Measurements from ENCODE around the gene TCEA3. TPM values are rescaled to one million over a fixed set of nuclear protein-coding genes. Genes with fewer than 3 reads are reported as not detected.
A peak's percentile ranks its signal among the peaks of the same experiment; 100 is the strongest.

The TCEA3 gene
- total RNA-seq, 1 donor from 2014 or later: 3.3 TPM

- no peaks in the 10 kb centered on the region for H4K20me1 ChIP-seq (ENCODE audit: insufficient read depth, low read length)
- H3K27me3 ChIP-seq (ENCODE audit: insufficient read depth, low read length): no peaks in the 10 kb centered on the region
- TF ChIP-seq EZH2 (IDR thresholded peaks at IDR 0.05; ENCODE audit: insufficient read depth, low read length): no peak
- peak overlapping the region; percentile 100 for H3K4me2 ChIP-seq (ENCODE audit: low read length)
- peak overlapping the region; percentile 99 for H3K9ac ChIP-seq (ENCODE audit: low read length)
- H3K4me1 Mint-ChIP-seq (ENCODE audit: low read depth, unreplicated experiment): peaks cover 40% of the 10 kb centered on the region
- H3K9me3 Mint-ChIP-seq (ENCODE audit: unreplicated experiment): peaks cover 12% of the 10 kb centered on the region
- peaks cover 9% of the 10 kb centered on the region for H3K36me3 ChIP-seq (ENCODE audit: insufficient read depth, low read length)
- peak overlapping the region; percentile 97 for H3K4me3 Mint-ChIP-seq (ENCODE audit: unreplicated experiment)
- FAIRE-seq (no peak), DNase-seq (ENCODE audit: low read depth) (no peak)
- no peak overlapping the region for H2AFZ ChIP-seq (ENCODE audit: low read depth, low read length)
- peak overlapping the region; percentile 97 for H3K27ac Mint-ChIP-seq (ENCODE audit: unreplicated experiment)
- H3K27ac ChIP-seq (ENCODE audit: low read depth, low read length): peak overlapping the region; percentile 99
- no peaks in the 10 kb centered on the region for H3K27me3 Mint-ChIP-seq (ENCODE audit: low read depth, unreplicated experiment)
- peaks cover 28% of the 10 kb centered on the region for H3K4me1 ChIP-seq (ENCODE audit: insufficient read depth, low read length)
- H3K9me3 ChIP-seq (ENCODE audit: insufficient read depth, low read depth, low read length): peaks cover 2% of the 10 kb centered on the region
- H3K36me3 Mint-ChIP-seq (ENCODE audit: low read depth, unreplicated experiment): peaks cover 18% of the 10 kb centered on the region
- peak overlapping the region; percentile 99 for H3K4me3 ChIP-seq (ENCODE audit: insufficient read depth, low read depth, low read length)
- H3K79me2 ChIP-seq (ENCODE audit: insufficient read depth, low read length): peaks cover 52% of the 10 kb centered on the region
Measured at GRCh38 chr1:23370709-23371584, 53.6 kb downstream of the TCEA3 start.

- Histone ChIP-seq H3K4me1 (ENCODE audit: insufficient read depth, low read length) (peaks cover 28% of the 10 kb centered on the region), H3K79me2 (ENCODE audit: insufficient read depth, low read length) (peaks cover 52% of the 10 kb centered on the region), H3K27ac (ENCODE audit: low read depth, low read length) (peak overlapping the region; percentile 99), H3K9me3 (ENCODE audit: insufficient read depth, low read depth, low read length) (peaks cover 2% of the 10 kb centered on the region), H4K20me1 (ENCODE audit: insufficient read depth, low read length) (no peaks in the 10 kb centered on the region), H3K9ac (ENCODE audit: low read length) (peak overlapping the region; percentile 99), H3K27me3 (ENCODE audit: insufficient read depth, low read length) (no peaks in the 10 kb centered on the region), H3K36me3 (ENCODE audit: insufficient read depth, low read length) (peaks cover 11% of the 10 kb centered on the region), H3K4me3 (ENCODE audit: insufficient read depth, low read depth, low read length) (peak overlapping the region; percentile 99), H2AFZ (ENCODE audit: low read depth, low read length) (no peak overlapping the region), H3K4me2 (ENCODE audit: low read length) (peak overlapping the region; percentile 100)
- Mint-ChIP-seq H3K4me1 (ENCODE audit: low read depth, unreplicated experiment) (peaks cover 40% of the 10 kb centered on the region), H3K27ac (ENCODE audit: unreplicated experiment) (peak overlapping the region; percentile 97), H3K4me3 (ENCODE audit: unreplicated experiment) (peak overlapping the region; percentile 97), H3K9me3 (ENCODE audit: unreplicated experiment) (peaks cover 15% of the 10 kb centered on the region), H3K27me3 (ENCODE audit: low read depth, unreplicated experiment) (no peaks in the 10 kb centered on the region), H3K36me3 (ENCODE audit: low read depth, unreplicated experiment) (peaks cover 22% of the 10 kb centered on the region)
- DNase-seq (ENCODE audit: low read depth) (peak; percentile 55), FAIRE-seq (no peak)
- TF ChIP-seq CTCF (IDR thresholded peaks at IDR 0.05; ENCODE audit: insufficient read depth, low read depth, low read length) (no peak), EZH2 (IDR thresholded peaks at IDR 0.05; ENCODE audit: insufficient read depth, low read length) (no peak)
Measured at GRCh38 chr1:23370330-23370708, 54.2 kb downstream of the TCEA3 start.

GRCh38 chr1:23369335-23370013 lies 55.1 kb downstream of the TCEA3 start, which contains the start of gene ZNF436:
ZNF436 (minus strand) TSS chr1:23369836; CDS start chr1:23368005, 1,831 bp downstream.
- H3K4me3 ChIP-seq (ENCODE audit: insufficient read depth, low read depth, low read length): peak within 1 kb of the TSS; percentile 99
- peak; percentile 85 for DNase-seq (ENCODE audit: low read depth)
- H3K4me2 ChIP-seq (ENCODE audit: low read length): peak within 1 kb of the TSS; percentile 100
- peaks cover 6% of the 10 kb centered on the region for H3K9me3 ChIP-seq (ENCODE audit: insufficient read depth, low read depth, low read length)
- H3K4me1 ChIP-seq (ENCODE audit: insufficient read depth, low read length): peaks cover 28% of the 10 kb centered on the region
- TF ChIP-seq EZH2 (IDR thresholded peaks at IDR 0.05; ENCODE audit: insufficient read depth, low read length) (no peak), CTCF (IDR thresholded peaks at IDR 0.05; ENCODE audit: insufficient read depth, low read depth, low read length) (no peak)
- FAIRE-seq: no peak
- no peaks in the 10 kb centered on the region for H3K27me3 ChIP-seq (ENCODE audit: insufficient read depth, low read length)
- no peaks in the 10 kb centered on the region for H3K27me3 Mint-ChIP-seq (ENCODE audit: low read depth, unreplicated experiment)
- peaks cover 40% of the 10 kb centered on the region for H3K4me1 Mint-ChIP-seq (ENCODE audit: low read depth, unreplicated experiment)
- H3K27ac Mint-ChIP-seq (ENCODE audit: unreplicated experiment): peak within 1 kb of the TSS; percentile 98
- no peaks in the 10 kb centered on the region for H4K20me1 ChIP-seq (ENCODE audit: insufficient read depth, low read length)
- peak within 1 kb of the TSS; percentile 99 for H3K27ac ChIP-seq (ENCODE audit: low read depth, low read length)
- H3K4me3 Mint-ChIP-seq (ENCODE audit: unreplicated experiment): peak within 1 kb of the TSS; percentile 97
- peaks cover 29% of the 10 kb centered on the region for H3K36me3 Mint-ChIP-seq (ENCODE audit: low read depth, unreplicated experiment)
- H3K79me2 ChIP-seq (ENCODE audit: insufficient read depth, low read length): peaks cover 56% of the 10 kb centered on the region
- peak within 1 kb of the TSS; percentile 92 for H2AFZ ChIP-seq (ENCODE audit: low read depth, low read length)
- H3K9ac ChIP-seq (ENCODE audit: low read length): peak within 1 kb of the TSS; percentile 99
- H3K9me3 Mint-ChIP-seq (ENCODE audit: unreplicated experiment): peaks cover 22% of the 10 kb centered on the region
- peaks cover 16% of the 10 kb centered on the region for H3K36me3 ChIP-seq (ENCODE audit: insufficient read depth, low read length)

All from astrocyte (in vitro differentiated cells and primary cell).